ENCODE measurements around the gene PMIS2. TPM values are rescaled to one million over a fixed set of nuclear protein-coding genes. Genes with fewer than 3 reads are reported as not detected.

Gene PMIS2
- total RNA-seq, 4 donors from 2014 or later = not detected

GRCh38 chr19:35543280-35544109, 42.5 kb upstream of the PMIS2 start:
- no peaks in the 10 kb centered on the region for H3K27me3 ChIP-seq
- peaks cover 0 to 14% (median 0%) of the 10 kb centered on the region in 3 donors for H3K36me3 ChIP-seq
- TF ChIP-seq POLR2A (IDR thresholded peaks at IDR 0.05) = no peak
- no peak for TF ChIP-seq CTCF (IDR thresholded peaks at IDR 0.05)
- no peaks in the 10 kb centered on the region for H3K9me3 ChIP-seq
- no peak overlapping the region for H3K27ac ChIP-seq
- no peak overlapping the region for H3K4me3 ChIP-seq
- H3K4me1 ChIP-seq = peaks cover 0 to 24% (median 9%) of the 10 kb centered on the region in 4 donors
- no peak for DNase-seq

DNA sequence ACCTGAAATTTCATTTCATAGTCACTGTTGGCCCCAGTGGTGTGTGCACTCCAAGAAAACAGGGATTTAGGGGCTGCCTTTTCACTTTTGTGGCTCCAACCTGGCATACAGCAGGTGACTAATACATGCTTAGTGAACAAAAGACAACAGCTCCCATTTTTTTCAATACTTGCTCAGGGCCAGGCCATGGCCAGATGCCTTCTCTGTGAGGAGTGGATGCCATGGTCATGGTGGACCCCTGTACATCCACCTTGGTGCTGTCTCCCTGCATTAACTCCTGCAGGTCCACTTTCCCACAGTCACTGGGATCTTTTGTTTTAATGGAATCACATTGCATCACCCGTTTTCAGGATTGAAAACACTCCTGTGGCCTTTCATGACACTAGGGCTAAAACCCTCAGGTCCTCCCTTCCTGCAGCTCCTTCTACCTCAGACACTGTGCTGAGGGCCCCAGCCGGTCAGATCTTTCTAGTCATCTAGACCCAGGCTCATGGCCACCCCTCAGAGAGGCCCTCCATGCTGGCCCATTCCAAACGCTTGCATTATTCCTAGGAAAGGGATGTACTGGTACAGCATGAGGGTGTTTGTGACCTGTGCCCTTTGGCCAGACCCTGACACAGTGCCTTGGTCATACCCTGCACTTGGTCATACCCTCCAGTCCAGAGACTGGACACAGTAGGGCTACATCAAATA, 41.7 kb upstream of the PMIS2 start:
- TF ChIP-seq CTCF (IDR thresholded peaks at IDR 0.05) = no peak
- TF ChIP-seq POLR2A (IDR thresholded peaks at IDR 0.05) = no peak

DNA sequence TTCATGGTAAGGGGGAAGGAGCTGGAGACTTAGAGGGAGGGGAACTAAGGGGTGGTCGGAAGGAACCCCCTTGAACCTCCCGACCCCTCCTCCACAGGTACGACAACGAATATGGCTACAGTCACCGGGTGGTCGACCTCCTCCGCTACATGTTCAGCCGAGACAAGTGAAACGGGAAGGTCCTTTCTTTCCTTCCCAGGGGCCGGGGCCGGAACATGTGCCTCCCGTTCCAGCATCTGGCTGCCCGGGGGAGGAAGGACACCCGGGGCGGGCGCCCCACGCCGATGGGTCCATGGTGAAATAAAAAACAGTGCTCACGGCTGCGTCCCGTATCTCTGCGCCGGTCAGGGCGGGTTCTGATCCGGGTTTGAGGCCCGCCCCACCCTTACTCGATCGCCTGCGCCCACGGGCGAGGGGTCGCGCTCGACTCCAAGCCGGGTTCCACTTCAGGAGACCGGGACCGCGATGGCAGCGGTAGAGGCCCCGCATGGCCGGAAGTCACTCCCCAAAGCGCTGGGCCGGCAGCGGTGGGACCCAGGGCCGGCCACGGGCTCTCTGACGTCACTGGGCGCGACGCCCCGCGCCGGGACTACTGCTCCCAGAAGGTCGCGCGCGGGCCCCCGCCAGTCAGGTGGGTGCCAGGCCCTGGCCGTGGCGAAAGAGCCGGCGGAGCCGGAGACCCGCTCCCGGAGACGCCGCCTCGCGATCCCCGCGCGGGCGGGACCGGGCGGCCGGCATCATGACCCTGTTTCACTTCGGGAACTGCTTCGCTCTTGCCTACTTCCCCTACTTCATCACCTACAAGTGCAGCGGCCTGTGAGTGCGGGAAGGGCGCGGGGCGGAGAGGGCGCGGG, 40.7 kb upstream of the PMIS2 start, which contains the start of gene TMEM147:
Gene TMEM147, plus strand, starts transcription at position 626 of the 854 bp plus-strand sequence. Its CDS starts 114 bp downstream, at position 740.
- Histone ChIP-seq H3K4me3 (peak within 1 kb of the TSS; percentile 70 to 94 (median 80)), H3K4me1 (peaks cover 0 to 24% (median 9%) of the 10 kb centered on the region in 4 donors), H3K27ac (peak within 1 kb of the TSS; percentile 59 to 85 (median 76)), H3K9me3 (no peaks in the 10 kb centered on the region), H3K27me3 (no peaks in the 10 kb centered on the region), H3K36me3 (peaks cover 0 to 14% (median 0%) of the 10 kb centered on the region in 3 donors)
- TF ChIP-seq CTCF (IDR thresholded peaks at IDR 0.05) (peak in 1 of 6 experiments; percentile 12), POLR2A (IDR thresholded peaks at IDR 0.05) (peak; percentile 52 to 58)
- peak; percentile 90 to 96 (median 94) for DNase-seq

More for the DNA sequence above, 41.7 kb upstream of the PMIS2 start:
- Histone ChIP-seq H3K27me3 (no peaks in the 10 kb centered on the region), H3K4me3 (peak overlapping the region in 3 of 4 donors; percentile 70 to 94 (median 79)), H3K36me3 (peaks cover 0 to 14% (median 0%) of the 10 kb centered on the region in 3 donors), H3K4me1 (peaks cover 0 to 24% (median 9%) of the 10 kb centered on the region in 4 donors), H3K27ac (peak overlapping the region in 1 of 4 donors; percentile 77), H3K9me3 (no peaks in the 10 kb centered on the region)
- no peak for DNase-seq

- peaks cover 0 to 14% (median 0%) of the 10 kb centered on the region in 3 donors for H3K36me3 ChIP-seq
- H3K4me1 ChIP-seq = peaks cover 0 to 24% (median 9%) of the 10 kb centered on the region in 4 donors
- H3K27me3 ChIP-seq = no peaks in the 10 kb centered on the region
- no peaks in the 10 kb centered on the region for H3K9me3 ChIP-seq
- DNase-seq = peak; percentile 47 to 66 (median 55)
- TF ChIP-seq CTCF (IDR thresholded peaks at IDR 0.05) (no peak), POLR2A (IDR thresholded peaks at IDR 0.05) (no peak)
- H3K27ac ChIP-seq = peak overlapping the region; percentile 59 to 85 (median 76)
- peak overlapping the region; percentile 70 to 94 (median 80) for H3K4me3 ChIP-seq
Measured at GRCh38 chr19:35545855-35546381, 40.1 kb upstream of the PMIS2 start.
